ENCODE results near the gene HSPH1.

HSPH1 gene

DNA sequence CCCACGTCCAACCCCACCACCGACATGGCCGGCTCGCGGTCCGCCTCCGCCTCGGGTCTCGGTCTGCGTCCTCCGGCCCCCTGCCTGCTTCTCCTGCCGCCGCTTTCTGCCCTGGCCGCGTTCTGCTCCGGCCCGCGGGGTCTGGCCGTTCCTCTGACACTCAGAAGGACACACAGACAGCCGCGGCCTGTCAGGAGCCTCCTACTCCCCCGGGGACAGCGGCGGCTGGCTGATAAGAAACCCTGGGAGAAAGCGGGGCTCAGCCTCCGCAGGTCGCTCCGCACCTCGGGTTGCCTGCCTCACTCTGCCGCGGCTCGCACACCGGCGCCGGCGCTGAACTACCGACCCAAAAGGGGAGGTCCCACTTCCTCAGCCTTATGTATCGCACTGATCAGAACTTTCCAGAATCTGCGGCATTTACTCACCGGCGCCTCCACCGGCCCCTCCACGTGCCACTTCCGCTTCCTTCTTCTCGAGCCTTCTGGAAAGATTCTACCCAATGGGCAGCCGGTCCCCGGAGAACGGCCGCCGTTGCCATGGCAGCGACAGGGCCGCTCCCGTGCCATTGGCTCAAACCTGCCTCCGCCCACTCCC lies at the start of gene HSPH1:
HSPH1 (minus strand) TSS at position 348 of the 594 bp plus-strand sequence; CDS start at position 26, 322 bp downstream.
- TF ChIP-seq RARB (CRISPR knock-in tag; IDR thresholded peaks at IDR 0.05) (no peak), BACH2 (CRISPR knock-in tag; IDR thresholded peaks at IDR 0.05; ENCODE audit: borderline replicate concordance) (no peak), SNAI2 (CRISPR knock-in tag; IDR thresholded peaks at IDR 0.05) (no peak), ZNF565 (CRISPR knock-in tag; conservative IDR thresholded peaks at IDR 0.05; ENCODE audit: low read depth) (no peak), CSRNP3 (CRISPR knock-in tag; IDR thresholded peaks at IDR 0.05) (no peak), ISL1 (CRISPR knock-in tag; IDR thresholded peaks at IDR 0.05) (no peak), CREB5 (CRISPR knock-in tag; IDR thresholded peaks at IDR 0.05; ENCODE audit: low read depth) (no peak), ARNTL (CRISPR knock-in tag; IDR thresholded peaks at IDR 0.05; ENCODE audit: borderline replicate concordance, low read depth) (no peak), TOX (CRISPR knock-in tag; IDR thresholded peaks at IDR 0.05; ENCODE audit: borderline replicate concordance) (no peak), ZFP3 (CRISPR knock-in tag; IDR thresholded peaks at IDR 0.05) (no peak)
- peak; percentile 88 for ATAC-seq

- TF ChIP-seq ZNF8 (CRISPR knock-in tag; IDR thresholded peaks at IDR 0.05) = no peak
- no peak for TF ChIP-seq POU6F1 (CRISPR knock-in tag; IDR thresholded peaks at IDR 0.05; ENCODE audit: borderline replicate concordance, low read depth)
- no peak for TF ChIP-seq PPARA (CRISPR knock-in tag; IDR thresholded peaks at IDR 0.05; ENCODE audit: borderline replicate concordance)
- TF ChIP-seq ZFP30 (CRISPR knock-in tag; IDR thresholded peaks at IDR 0.05) = no peak
- TF ChIP-seq ESRRG (CRISPR knock-in tag; IDR thresholded peaks at IDR 0.05) = no peak
- no peak for TF ChIP-seq BACH2 (CRISPR knock-in tag; IDR thresholded peaks at IDR 0.05; ENCODE audit: borderline replicate concordance)
- TF ChIP-seq PATZ1 (CRISPR knock-in tag; IDR thresholded peaks at IDR 0.05; ENCODE audit: borderline replicate concordance) = no peak
- TF ChIP-seq ZNF70 (CRISPR knock-in tag; IDR thresholded peaks at IDR 0.05) = no peak
- no peak for TF ChIP-seq TCF4 (CRISPR knock-in tag; IDR thresholded peaks at IDR 0.05; ENCODE audit: borderline replicate concordance)
- no peak for TF ChIP-seq ZC3H10 (CRISPR knock-in tag; IDR thresholded peaks at IDR 0.05)
- TF ChIP-seq GLIS3 (CRISPR knock-in tag; IDR thresholded peaks at IDR 0.05) = no peak
- no peak for TF ChIP-seq CREB5 (CRISPR knock-in tag; IDR thresholded peaks at IDR 0.05; ENCODE audit: low read depth)
- no peak for TF ChIP-seq SNAI2 (CRISPR knock-in tag; IDR thresholded peaks at IDR 0.05)
Observed at GRCh38 chr13:31209841-31210210, 48.1 kb upstream of the HSPH1 start.

GRCh38 chr13:31209172-31209840 lies 47.6 kb upstream of the HSPH1 start:
- TF ChIP-seq ISL1 (CRISPR knock-in tag; IDR thresholded peaks at IDR 0.05) (no peak), PPARA (CRISPR knock-in tag; IDR thresholded peaks at IDR 0.05; ENCODE audit: borderline replicate concordance) (no peak), ZC3H10 (CRISPR knock-in tag; IDR thresholded peaks at IDR 0.05) (no peak), ZNF8 (CRISPR knock-in tag; IDR thresholded peaks at IDR 0.05) (no peak), CSDC2 (CRISPR knock-in tag; IDR thresholded peaks at IDR 0.05) (no peak)
- peak; percentile 64 for ATAC-seq

More at GRCh38 chr13:31209841-31210210, 48.1 kb upstream of the HSPH1 start:
- no peak for ATAC-seq

Measured in SK-N-SH treated with all-trans-retinoic acid at 6 μM for 48 hours (cell line).